Liver (tissue), 9 donors: ENCODE measurements around the gene MAST2. TPM values are rescaled to one million over a fixed set of nuclear protein-coding genes. Genes with fewer than 3 reads are reported as not detected.

Experiments used
- DNase-seq: peaks from one replicate; pipeline ENCODE4 v3.0.0-alpha.2; 2017; ENCODE audit warnings: low spot score
- H3K27ac ChIP-seq, 2 donors: one replicate each; pipeline ENCODE4 v1.7.0; 2013; ENCODE audit warnings: inconsistent platforms in 2 of 2, low read length in 2 of 2, control low read depth in 1 of 2, low read depth in 1 of 2, mild to moderate bottlenecking in 1 of 2
- H3K27me3 ChIP-seq, 4 donors: one replicate each; pipeline versions ENCODE4 v1.6.1 to v1.7.0; 2013; ENCODE audit warnings: low read length in 3 of 4, inconsistent platforms in 1 of 4, mild to moderate bottlenecking in 1 of 4, moderate library complexity in 1 of 4; ENCODE audit not compliant: control insufficient read depth in 4 of 4, insufficient read depth in 4 of 4
- H3K36me3 ChIP-seq, 4 donors: one replicate each; pipeline versions ENCODE4 v1.6.1 to v1.7.0; 2013; ENCODE audit warnings: low read length in 3 of 4, mild to moderate bottlenecking in 3 of 4, low read depth in 1 of 4, moderate library complexity in 1 of 4; ENCODE audit not compliant: control insufficient read depth in 4 of 4, insufficient read depth in 3 of 4
- H3K4me1 ChIP-seq, 4 donors: one replicate each; pipeline versions ENCODE4 v1.6.1 to v1.7.0; 2013; ENCODE audit warnings: low read length in 3 of 4, mild to moderate bottlenecking in 3 of 4, moderate library complexity in 1 of 4; ENCODE audit not compliant: control insufficient read depth in 4 of 4, insufficient read depth in 4 of 4
- H3K4me3 ChIP-seq, 3 donors: one replicate each; pipeline versions ENCODE4 v1.6.1 to v1.7.0; 2013; ENCODE audit warnings: low read length in 3 of 3, control low read depth in 1 of 3, low read depth in 1 of 3, mild to moderate bottlenecking in 1 of 3
- H3K9ac ChIP-seq, 2 donors: one replicate each; pipeline ENCODE4 v1.7.0; 2013; ENCODE audit warnings: low read length in 2 of 2, mild to moderate bottlenecking in 2 of 2, moderate library complexity in 2 of 2, control low read depth in 1 of 2, low read depth in 1 of 2
- H3K9me3 ChIP-seq, 4 donors: one replicate each; pipeline versions ENCODE4 v1.6.1 to v1.7.0; 2013; ENCODE audit warnings: low read length in 3 of 4; ENCODE audit not compliant: control insufficient read depth in 4 of 4
- CTCF ChIP-seq: fragments of 150-350 bp; IDR thresholded peaks from 2 replicates; pipeline ENCODE4 v1.5.1; 2017; ENCODE audit warnings: improper control_type of control experiment, low read depth, low read length; ENCODE audit not compliant: missing input control
- FOXA2 ChIP-seq: IDR thresholded peaks from 2 replicates; pipeline ENCODE4 v1.6.1; 2016; ENCODE audit warnings: antibody characterized with exemption
- GABPA ChIP-seq, 2 donors: IDR thresholded peaks in 1 of 2; conservative IDR thresholded peaks in 1 of 2; 2 replicates each; pipeline ENCODE4 v1.6.1; 2016; ENCODE audit warnings: antibody characterized with exemption in 2 of 2, mild to moderate bottlenecking in 1 of 2, moderate library complexity in 1 of 2
- JUND ChIP-seq, 2 donors: IDR thresholded peaks; 2 replicates each; pipeline ENCODE4 v1.6.1; 2016; ENCODE audit warnings: antibody characterized with exemption in 2 of 2
- NR2F2 ChIP-seq: IDR thresholded peaks from 2 replicates; pipeline ENCODE4 v1.6.1; 2016; ENCODE audit warnings: antibody characterized with exemption
- RAD21 ChIP-seq, 2 donors: IDR thresholded peaks; 2 replicates each; pipeline ENCODE4 v1.6.1; 2016; ENCODE audit warnings: antibody characterized with exemption in 2 of 2, mild to moderate bottlenecking in 2 of 2
- RXRA ChIP-seq, 2 donors: IDR thresholded peaks; 2 replicates each; pipeline ENCODE4 v1.6.1; 2017 to 2018; ENCODE audit warnings: antibody characterized with exemption in 2 of 2, mild to moderate bottlenecking in 1 of 2
- SP1 ChIP-seq: IDR thresholded peaks from 2 replicates; pipeline ENCODE4 v1.6.1; 2018; ENCODE audit warnings: antibody characterized with exemption, mild to moderate bottlenecking
- TAF1 ChIP-seq: conservative IDR thresholded peaks from 2 replicates; pipeline ENCODE4 v1.6.1; 2016; ENCODE audit warnings: antibody characterized with exemption, mild to moderate bottlenecking
- ZBTB33 ChIP-seq: IDR thresholded peaks from 2 replicates; pipeline ENCODE4 v1.6.1; 2016; ENCODE audit warnings: antibody characterized with exemption
- WGBS: extraction: QIAGEN DNeasy Blood & Tissue Kit; methylation state at CpG from one replicate; pipeline ENCODE4 v1.1.7; 2013; 5-methylcytosine and 5-hydroxymethylcytosine counted together
- polyA plus RNA-seq, 2 donors: library from polyadenylated mRNA; stranded (reverse) in 1 of 2; unstranded in 1 of 2; fragments of 200-250 nt in 1 of 2; fragments of >200 nt in 1 of 2; fragmentation: Nextera tagmentation in 1 of 2; extraction: Ambion mirVana in 1 of 2; gene quantifications; one replicate each; pipeline versions ENCODE4 v1.2.1 to v1.2.3, GENCODE V29; 2013 to 2015
- total RNA-seq, 2 donors: library from RNA; depleted of rRNA; stranded (reverse); fragments of >200 nt; gene quantifications; one replicate each; pipeline ENCODE4 v1.2.3, GENCODE V29; 2014
- donor health status: healthy.
- donor health status: healthy.
- donor health status: healthy.
- donor health status: healthy.
- donor health status: healthy.

The MAST2 gene
- total and polyA plus RNA-seq, 4 donors = 4.8 to 9.6 (median 5.7) TPM

- H3K27ac ChIP-seq = no peak overlapping the region
- H3K4me1 ChIP-seq = peaks cover 0 to 5% (median 2%) of the 10 kb centered on the region in 4 donors
- H3K36me3 ChIP-seq = peaks cover 0 to 23% (median 4%) of the 10 kb centered on the region in 4 donors
- WGBS = 93% methylated on average over 27 of the region's 27 CpGs
- no peaks in the 10 kb centered on the region for H3K27me3 ChIP-seq
- H3K9me3 ChIP-seq = no peaks in the 10 kb centered on the region
- TF ChIP-seq ZBTB33 = no peak
- H3K4me3 ChIP-seq = no peak overlapping the region
- no peak for DNase-seq
- no peak overlapping the region for H3K9ac ChIP-seq
Measured at GRCh38 chr1:46034601-46035516, 231.4 kb downstream of the MAST2 start.

DNA sequence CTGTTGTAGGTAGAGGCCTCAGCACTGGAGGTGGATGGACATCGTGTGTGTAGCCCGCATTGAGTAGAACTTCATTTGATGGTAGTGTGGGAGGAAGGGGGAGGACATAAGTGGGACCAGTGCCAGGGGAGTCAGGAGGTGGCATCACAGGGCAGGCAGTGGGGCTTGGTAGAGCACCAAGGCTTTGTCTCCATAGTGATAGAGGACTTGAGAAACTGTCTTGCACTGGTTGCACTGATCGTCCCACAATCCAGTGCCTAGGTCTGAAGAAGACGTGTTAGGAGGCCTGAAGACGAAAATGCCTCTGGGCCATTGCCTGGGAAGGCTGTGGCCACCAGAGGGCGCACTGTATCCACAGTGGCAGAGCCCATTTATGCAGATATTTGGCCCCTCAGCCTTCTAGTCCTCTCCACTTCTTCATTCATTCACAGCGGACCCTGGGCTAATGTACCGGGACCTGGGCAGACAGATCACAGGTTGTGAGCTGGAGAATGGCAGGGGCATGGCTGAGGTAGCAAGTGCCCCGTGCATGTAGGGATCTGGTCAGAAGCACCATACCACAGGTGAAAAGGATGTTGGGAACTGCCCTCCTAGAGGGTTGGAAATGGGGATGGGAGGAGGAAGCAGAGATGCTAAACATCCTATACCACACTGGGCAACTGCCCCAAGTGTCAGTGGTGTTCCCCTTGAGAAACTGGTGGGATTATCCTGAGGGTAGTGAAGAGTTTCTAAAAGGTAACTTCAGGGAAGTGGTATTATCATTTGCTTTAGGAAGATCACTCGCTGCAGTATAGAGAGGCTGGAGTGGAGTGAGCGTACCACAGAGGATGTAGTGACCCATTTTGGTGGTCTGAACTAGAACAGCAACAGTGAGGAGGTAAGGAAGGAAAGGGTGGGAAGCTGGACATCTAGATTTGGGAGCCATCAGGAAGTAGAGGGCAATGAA, 233.8 kb downstream of the MAST2 start:
- H3K27ac ChIP-seq = no peak overlapping the region

GRCh38 chr1:46039571-46040052, 236.2 kb downstream of the MAST2 start:
- DNase-seq = no peak
- no peak overlapping the region for H3K4me3 ChIP-seq
- H3K27me3 ChIP-seq = no peaks in the 10 kb centered on the region
- WGBS = 44% methylated on average over 4 of the region's 4 CpGs
- no peaks in the 10 kb centered on the region for H3K9me3 ChIP-seq
- H3K27ac ChIP-seq = no peak overlapping the region
- TF ChIP-seq NR2F2 (peak; percentile 85), RAD21 (IDR thresholded peaks at IDR 0.05) (peak in 1 of 2 donors; percentile 19), GABPA (IDR thresholded peaks at IDR 0.05 in 1 of 2, conservative IDR thresholded peaks at IDR 0.05 in 1 of 2) (no peak)
- no peak overlapping the region for H3K9ac ChIP-seq
- peaks cover 0 to 5% (median 2%) of the 10 kb centered on the region in 4 donors for H3K4me1 ChIP-seq
- H3K36me3 ChIP-seq = no peaks in the 10 kb centered on the region

More for the DNA sequence above, 233.8 kb downstream of the MAST2 start:
- H3K36me3 ChIP-seq = peaks cover 0 to 5% (median 0%) of the 10 kb centered on the region in 4 donors
- no peaks in the 10 kb centered on the region for H3K27me3 ChIP-seq
- no peak overlapping the region for H3K4me3 ChIP-seq
- H3K9me3 ChIP-seq = no peaks in the 10 kb centered on the region
- peak; percentile 88 for DNase-seq
- peaks cover 0 to 5% (median 2%) of the 10 kb centered on the region in 4 donors for H3K4me1 ChIP-seq
- TF ChIP-seq RXRA (IDR thresholded peaks at IDR 0.05) (no peak), CTCF (peak; percentile 98), TAF1 (no peak), SP1 (no peak), JUND (IDR thresholded peaks at IDR 0.05) (no peak), FOXA2 (no peak), RAD21 (IDR thresholded peaks at IDR 0.05) (peak; percentile 99)
- 29% methylated on average over 11 of the region's 11 CpGs for WGBS
- H3K9ac ChIP-seq = no peak overlapping the region
